GM12865 (cell line): ENCODE data around the gene HNRNPCL2.
"Not testable (repeated sequence)": the region's sequence is repeated elsewhere in the genome, so short reads cannot be mapped to it uniquely, and the experiment has no call there.

Experiments
- DNase-seq: peaks from one replicate; pipeline ENCODE4 v3.0.0; 2010; ENCODE audit warnings: low read depth
- H3K4me3 ChIP-seq: 2 replicates; pipeline ENCODE4 v1.5.1; 2011; ENCODE audit warnings: mild to moderate bottlenecking, low read depth, low read length, control low read depth

Gene HNRNPCL2

GRCh38 chr1:13116754-13117153 lies at the start of gene HNRNPCL2:
Gene HNRNPCL2, minus strand, starts transcription at chr1:13116854. Its CDS starts 454 bp downstream, at chr1:13116400.
- not testable (repeated sequence) for H3K4me3 ChIP-seq, DNase-seq

- H3K4me3 ChIP-seq, DNase-seq: not testable (repeated sequence)
Observed at GRCh38 chr1:13165531-13165930, 48.9 kb upstream of the HNRNPCL2 start, which contains the start of gene HNRNPCL4. Gene HNRNPCL4, minus strand, starts transcription at chr1:13165631. Its CDS starts 164 bp downstream, at chr1:13165467.

GRCh38 chr1:13155909-13156308 lies 39.3 kb upstream of the HNRNPCL2 start, which contains the start of gene PRAMEF26:
Gene PRAMEF26, minus strand, starts transcription at chr1:13156009. Its CDS starts 2,914 bp downstream, at chr1:13153095.
- not testable (repeated sequence) for H3K4me3 ChIP-seq, DNase-seq

GRCh38 chr1:13070474-13070873 lies 46.2 kb downstream of the HNRNPCL2 start, which contains the start of gene PRAMEF25:
Gene PRAMEF25, plus strand, starts transcription at chr1:13070774. Its CDS starts 2,920 bp downstream, at chr1:13073694.
- not testable (repeated sequence) for DNase-seq, H3K4me3 ChIP-seq
